GM21529 (cell line): ENCODE results near the gene SLC4A7.
A peak's percentile ranks its signal among the peaks of the same experiment; 100 is the strongest.

Source experiments
- ATAC-seq: cut with Tn5 transposase; IDR thresholded peaks from one replicate; pipeline ENCODE4 v1.9.1; 2021; ENCODE audit not compliant: unreplicated experiment

The SLC4A7 gene

DNA sequence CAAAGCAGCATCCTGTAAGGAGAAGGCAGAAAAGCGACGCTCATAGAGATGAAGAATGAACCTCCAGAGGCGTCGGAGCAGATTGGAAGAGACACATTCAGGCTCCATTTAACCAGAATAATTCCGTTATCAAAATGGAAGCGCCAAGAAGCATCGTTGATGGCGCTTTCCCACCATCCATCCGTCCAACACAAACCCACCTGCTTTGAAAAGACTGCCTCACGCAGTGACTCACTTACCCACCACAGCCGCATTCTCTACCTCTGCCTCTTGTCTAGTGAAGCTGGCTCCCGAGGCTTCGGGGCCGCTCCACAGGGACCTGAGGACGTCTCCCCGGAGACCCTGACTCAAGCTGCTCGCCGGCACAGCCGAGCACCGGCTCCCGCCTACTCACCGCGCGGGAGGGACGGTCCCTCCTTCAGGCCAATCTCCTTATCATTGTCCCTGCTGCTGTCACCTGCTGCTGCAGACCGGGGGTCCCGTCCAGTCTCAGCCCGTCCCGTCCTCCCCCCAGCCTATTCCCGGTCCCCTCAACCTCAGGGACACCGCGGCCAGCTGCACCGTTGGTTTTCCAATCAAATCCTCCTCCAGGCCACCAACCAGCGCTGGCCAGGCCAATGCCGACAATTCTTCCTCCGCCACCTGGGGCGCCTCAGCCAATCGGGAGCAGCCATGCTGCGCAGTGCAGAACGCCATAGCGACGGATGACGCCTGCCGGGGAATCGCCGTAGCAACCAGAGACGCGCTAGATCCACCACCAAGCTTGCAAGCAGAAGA lies 115.2 kb downstream of the SLC4A7 start, which contains the start of gene NEK10:
Gene NEK10 (minus strand): TSS at position 553 of the 777 bp plus-strand sequence. CDS start 16,501 bp downstream, outside the sequence.
- peak; percentile 100 for ATAC-seq

- ATAC-seq: no peak
Observed at GRCh38 chr3:27366062-27366591, 118.1 kb downstream of the SLC4A7 start.

DNA sequence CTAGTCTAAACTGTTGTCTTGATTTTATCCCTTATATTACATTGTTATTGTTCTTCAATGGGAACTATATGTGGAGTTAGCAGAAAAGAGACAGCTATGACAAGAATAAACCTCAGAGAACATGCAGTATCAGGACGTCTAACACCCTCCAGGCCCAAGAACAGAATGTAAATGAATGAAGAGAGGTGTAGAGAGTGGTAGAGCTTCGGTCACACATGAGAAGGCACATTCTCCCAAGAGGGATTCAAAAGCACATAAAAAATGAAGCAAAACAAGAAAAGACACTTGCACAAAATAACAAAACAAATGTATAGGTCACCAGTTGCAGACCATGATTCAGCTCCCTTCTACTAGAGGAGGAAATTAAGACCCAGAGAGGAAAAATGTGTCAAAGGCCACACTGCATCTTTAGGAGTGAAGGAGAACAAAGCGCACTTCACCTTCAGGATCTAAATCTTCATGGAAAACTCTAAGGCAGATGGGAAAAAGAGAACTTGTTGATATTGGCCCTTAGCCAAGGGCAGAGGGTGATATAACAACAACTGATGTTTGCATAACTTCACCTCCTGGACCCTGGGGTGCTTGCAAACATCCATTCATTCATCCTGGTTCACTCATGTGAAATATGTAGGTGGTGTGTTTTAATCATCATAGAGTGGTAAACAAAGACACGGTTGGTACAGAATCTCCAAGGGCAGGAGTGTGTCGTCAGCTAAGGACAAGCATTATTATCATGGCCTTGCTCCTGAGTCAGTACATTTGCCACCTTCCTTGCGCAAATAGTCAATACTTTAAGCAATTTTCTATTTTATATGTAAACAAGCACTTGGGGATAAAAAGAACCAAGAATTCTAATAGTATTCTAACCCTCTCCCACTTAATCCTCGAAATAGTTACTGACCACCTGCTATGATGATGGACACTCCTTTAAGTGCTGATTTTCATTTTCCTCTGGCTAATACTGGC lies 123.8 kb downstream of the SLC4A7 start:
- ATAC-seq: peak; percentile 54

GRCh38 chr3:27358372-27358771 lies 125.8 kb downstream of the SLC4A7 start:
- ATAC-seq: no peak

DNA sequence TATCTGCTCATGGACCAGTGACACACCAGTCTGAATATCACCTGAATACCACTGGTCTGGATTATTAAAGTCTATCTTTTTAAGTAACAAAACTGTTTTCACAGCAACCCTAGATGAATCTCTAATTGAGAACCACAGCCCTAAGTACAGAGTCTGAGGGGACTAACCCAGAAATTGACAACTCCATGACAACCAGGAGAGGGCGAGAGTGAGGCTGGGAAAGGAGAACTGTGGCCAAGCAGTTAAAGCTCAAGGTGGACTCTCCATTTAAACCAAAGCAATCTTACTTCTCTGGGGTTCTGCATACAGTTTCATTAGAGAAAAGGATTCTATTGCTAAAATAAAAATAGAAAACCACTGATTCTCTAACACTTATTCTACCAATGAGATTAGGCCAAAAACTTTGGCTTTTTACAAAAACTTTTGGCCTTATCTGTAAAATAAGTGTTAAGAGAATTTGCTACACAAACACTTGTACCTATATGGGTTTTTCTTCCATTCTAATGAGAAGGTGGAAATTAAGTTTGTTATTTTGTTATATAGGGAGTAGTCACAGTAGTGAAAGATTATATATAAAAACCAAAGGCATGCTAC lies 126.4 kb downstream of the SLC4A7 start:
- ATAC-seq: peak; percentile 86

- no peak for ATAC-seq
Observed at GRCh38 chr3:27356976-27357375, 127.2 kb downstream of the SLC4A7 start.

DNA sequence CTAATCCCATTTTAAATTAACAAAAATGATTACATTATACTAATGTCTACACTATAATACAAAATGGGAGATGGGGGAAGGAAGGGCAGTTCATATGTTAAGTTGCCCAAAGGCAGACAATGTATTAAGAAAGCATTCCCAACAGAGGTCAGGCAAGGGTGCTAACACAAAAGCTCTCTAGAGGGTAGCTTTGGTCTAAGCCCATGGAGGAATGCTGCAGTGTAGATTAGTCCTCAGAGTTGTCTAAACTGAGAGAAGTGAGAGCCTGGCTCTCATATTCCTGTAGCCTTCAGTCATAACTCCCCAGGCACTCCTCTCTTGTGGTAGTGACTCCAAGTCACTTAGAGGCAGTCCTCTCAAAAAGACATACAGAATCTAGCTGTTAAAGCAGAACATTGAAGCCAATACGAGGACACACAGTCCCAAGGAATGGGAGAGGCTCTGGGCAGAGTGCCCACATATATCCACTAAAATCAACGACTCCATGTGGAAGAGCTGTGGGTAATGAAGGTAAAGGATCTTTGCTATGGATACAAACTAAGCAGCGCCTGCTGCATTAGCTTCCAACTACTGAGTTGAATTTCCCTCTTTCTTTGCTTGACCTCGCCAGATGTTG lies 129.5 kb downstream of the SLC4A7 start:
- no peak for ATAC-seq

- no peak for ATAC-seq
Observed at GRCh38 chr3:27354161-27354560, 130.0 kb downstream of the SLC4A7 start.

GRCh38 chr3:27353221-27353620 lies 131.0 kb downstream of the SLC4A7 start:
- ATAC-seq: no peak

DNA sequence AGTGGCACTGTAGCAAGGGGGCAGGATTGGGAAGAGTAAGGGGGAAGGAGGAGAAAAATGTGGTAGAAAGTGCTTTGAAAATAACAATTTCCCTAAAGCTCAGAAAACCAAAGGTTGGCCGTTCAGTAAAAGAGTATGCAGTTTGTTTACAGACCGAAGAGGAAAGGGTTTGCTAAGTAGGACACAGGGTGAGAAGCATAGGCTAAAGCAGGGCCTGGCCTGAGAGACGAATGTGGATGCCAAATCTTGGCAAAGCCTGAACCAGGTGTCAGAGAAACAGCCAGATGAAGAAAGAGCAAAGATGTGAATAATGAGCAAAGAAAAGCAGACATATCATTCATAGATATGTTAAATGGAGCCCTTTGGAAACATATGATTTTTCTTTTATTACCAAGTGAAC lies 132.1 kb downstream of the SLC4A7 start:
- no peak for ATAC-seq

- ATAC-seq: peak; percentile 61
Observed at GRCh38 chr3:27349832-27350231, 134.4 kb downstream of the SLC4A7 start.

GRCh38 chr3:27345959-27346865 lies 138.0 kb downstream of the SLC4A7 start:
- ATAC-seq: no peak

DNA sequence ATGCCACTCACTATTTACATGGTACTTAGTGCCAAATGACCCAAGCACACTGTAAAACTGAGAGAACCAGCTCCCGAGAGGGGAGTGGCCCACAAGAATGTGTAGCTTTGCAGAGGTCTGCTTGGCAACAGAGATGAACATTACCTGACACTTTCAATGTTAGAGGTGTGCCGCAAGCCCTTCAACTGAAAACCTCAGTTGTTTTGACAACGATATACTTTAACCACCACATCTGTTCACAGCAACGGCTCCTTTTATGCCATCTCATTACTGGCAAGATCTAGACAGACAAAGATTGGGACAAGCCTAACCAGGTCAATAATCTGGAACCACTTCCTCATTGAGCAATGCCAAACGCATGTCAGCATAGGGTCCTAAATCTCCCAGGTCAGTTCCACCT lies 138.7 kb downstream of the SLC4A7 start:
- no peak for ATAC-seq

- ATAC-seq: no peak
Observed at GRCh38 chr3:27345045-27345444, 139.1 kb downstream of the SLC4A7 start.

DNA sequence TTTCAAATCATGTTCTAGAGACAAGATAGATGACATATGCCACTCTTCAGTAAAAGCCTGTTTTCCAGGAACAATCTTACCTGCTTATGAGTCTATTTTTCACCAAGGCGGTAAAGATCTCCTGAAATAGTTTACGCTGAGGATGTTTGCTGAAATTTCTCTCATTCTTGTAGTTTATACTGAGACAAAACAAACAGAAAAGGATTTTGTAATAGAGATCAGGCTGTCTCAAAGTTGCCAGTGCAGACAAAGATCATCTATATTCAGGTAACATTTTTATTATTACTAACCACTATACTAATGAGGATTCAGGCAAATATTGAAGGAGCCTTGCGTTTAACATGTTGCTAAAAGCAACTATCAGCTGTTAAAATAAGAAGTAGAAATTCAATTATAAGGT lies 140.0 kb downstream of the SLC4A7 start:
- no peak for ATAC-seq

DNA sequence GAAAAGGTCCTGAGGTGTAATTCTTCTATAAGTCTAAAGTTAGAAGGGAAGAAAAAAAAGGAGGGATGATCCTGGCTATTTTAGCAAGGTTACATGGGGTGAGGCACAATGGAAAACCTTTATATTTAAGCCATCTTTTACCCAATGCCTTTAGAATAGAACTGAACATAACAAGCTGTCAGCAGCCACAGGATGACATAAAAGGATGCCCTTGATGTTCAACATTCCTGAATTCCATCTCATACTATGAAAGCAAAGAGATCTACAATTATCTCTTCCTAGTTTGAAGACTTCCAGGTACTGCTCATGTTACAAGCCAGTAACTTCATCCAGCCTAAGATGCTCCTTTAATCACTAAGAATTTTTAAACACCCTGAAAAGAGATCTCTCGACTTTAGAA lies 141.9 kb downstream of the SLC4A7 start:
- no peak for ATAC-seq

DNA sequence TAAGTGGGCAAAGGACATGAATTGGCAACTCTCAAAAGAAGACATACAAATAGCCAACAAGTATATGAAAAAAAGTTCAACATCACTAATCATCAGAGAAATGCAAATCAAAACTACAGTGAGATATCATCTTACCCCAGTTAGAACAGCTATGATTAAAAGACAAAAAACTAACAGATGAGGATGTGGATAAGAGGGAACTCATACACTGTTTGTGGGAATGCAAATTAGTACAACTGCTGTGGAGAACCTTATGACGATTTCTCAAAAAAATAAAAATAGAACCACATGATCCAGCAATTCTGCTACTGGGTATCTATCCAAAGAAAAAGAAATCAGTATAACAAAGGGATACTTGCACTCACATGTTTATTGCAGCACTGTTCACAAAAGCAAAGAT lies 143.7 kb downstream of the SLC4A7 start:
- peak; percentile 91 for ATAC-seq

GRCh38 chr3:27335571-27335970 lies 148.6 kb downstream of the SLC4A7 start:
- no peak for ATAC-seq

DNA sequence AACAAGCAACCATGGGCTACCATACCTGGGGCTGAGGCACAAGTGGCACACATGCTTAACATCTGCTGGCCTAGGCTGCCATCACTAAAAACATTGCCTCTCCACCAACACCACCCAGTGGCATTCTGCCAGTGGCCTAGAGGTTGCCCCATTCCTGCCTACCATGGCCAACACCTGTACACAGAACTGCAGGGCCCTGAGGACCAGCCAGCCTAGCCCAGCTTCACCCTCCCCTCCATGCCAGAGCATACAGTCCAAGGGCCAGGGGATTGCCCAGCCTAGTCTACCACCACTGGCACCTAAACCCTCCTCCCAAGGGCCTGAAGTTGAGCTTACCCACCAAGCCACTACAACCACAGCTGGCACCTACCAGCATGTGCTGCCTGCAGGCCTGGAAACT lies 150.3 kb downstream of the SLC4A7 start:
- ATAC-seq: no peak
